Measurements from ENCODE around the gene C1orf21. TPM values are rescaled to one million over a fixed set of nuclear protein-coding genes. Genes with fewer than 3 reads are reported as not detected.
"Not testable (repeated sequence)": the region's sequence is repeated elsewhere in the genome, so short reads cannot be mapped to it uniquely, and the experiment has no call there.

The C1orf21 gene, protein sequence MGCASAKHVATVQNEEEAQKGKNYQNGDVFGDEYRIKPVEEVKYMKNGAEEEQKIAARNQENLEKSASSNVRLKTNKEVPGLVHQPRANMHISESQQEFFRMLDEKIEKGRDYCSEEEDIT
- total RNA-seq (10 to 100 TPM; 52.5 to 75.3 TPM), polyA plus RNA-seq (ENCODE audit: insufficient read length in 6 of 6) (10 to 100 TPM; 37.0 to 53.7 (median 42.8) TPM)
- long read RNA-seq, donor 1, full-length matches to known transcripts, result 27 of 32 reads
- long read RNA-seq, donor 1, partial matches to known transcripts, result 5 of 32 reads
- long read RNA-seq, donor 1, other reads (novel, unspliced or antisense), result 0 of 32 reads
- long read RNA-seq, donor 2, full-length matches to known transcripts, result 19 of 25 reads
- long read RNA-seq, donor 2, partial matches to known transcripts, result 6 of 25 reads
- long read RNA-seq, donor 2, other reads (novel, unspliced or antisense), result 0 of 25 reads
- long read RNA-seq, donor 3, full-length matches to known transcripts, result 15 of 15 reads
- long read RNA-seq, donor 3, partial matches to known transcripts, result 0 of 15 reads
- long read RNA-seq, donor 3, other reads (novel, unspliced or antisense), result 0 of 15 reads
- long read RNA-seq, donor 4, full-length matches to known transcripts, result 17 of 52 reads
- long read RNA-seq, donor 4, partial matches to known transcripts, result 26 of 52 reads
- long read RNA-seq, donor 4, other reads (novel, unspliced or antisense), result 9 of 52 reads
- long read RNA-seq, donor 5, full-length matches to known transcripts, result 25 of 25 reads
- long read RNA-seq, donor 5, partial matches to known transcripts, result 0 of 25 reads
- long read RNA-seq, donor 5, other reads (novel, unspliced or antisense), result 0 of 25 reads
- long read RNA-seq, donor 6, full-length matches to known transcripts, result 21 of 29 reads
- long read RNA-seq, donor 6, partial matches to known transcripts, result 8 of 29 reads
- long read RNA-seq, donor 6, other reads (novel, unspliced or antisense), result 0 of 29 reads
- long read RNA-seq, donor 7, full-length matches to known transcripts, result 14 of 14 reads
- long read RNA-seq, donor 7, partial matches to known transcripts, result 0 of 14 reads
- long read RNA-seq, donor 7, other reads (novel, unspliced or antisense), result 0 of 14 reads
- long read RNA-seq, donor 8, full-length matches to known transcripts, result 13 of 13 reads
- long read RNA-seq, donor 8, partial matches to known transcripts, result 0 of 13 reads
- long read RNA-seq, donor 8, other reads (novel, unspliced or antisense), result 0 of 13 reads
- long read RNA-seq, donor 9, result 0 reads
- long read RNA-seq, donor 10, full-length matches to known transcripts, result 7 of 10 reads
- long read RNA-seq, donor 10, partial matches to known transcripts, result 3 of 10 reads
- long read RNA-seq, donor 10, other reads (novel, unspliced or antisense), result 0 of 10 reads
- long read RNA-seq, donor 11, full-length matches to known transcripts, result 32 of 32 reads
- long read RNA-seq, donor 11, partial matches to known transcripts, result 0 of 32 reads
- long read RNA-seq, donor 11, other reads (novel, unspliced or antisense), result 0 of 32 reads
- long read RNA-seq, donor 12, full-length matches to known transcripts, result 21 of 21 reads
- long read RNA-seq, donor 12, partial matches to known transcripts, result 0 of 21 reads
- long read RNA-seq, donor 12, other reads (novel, unspliced or antisense), result 0 of 21 reads

- peak within 1 kb of the TSS; percentile 71 to 85 for H3K27ac ChIP-seq
- DNase-seq (peak; percentile 88 to 95 (median 92)), ATAC-seq (peak; percentile 96)
- peaks cover 4 to 35% of the 10 kb centered on the region in 2 donors for H3K4me1 ChIP-seq
- H3K27me3 ChIP-seq, result peaks cover 0 to 33% of the 10 kb centered on the region in 2 donors
- peak within 1 kb of the TSS; percentile 78 to 86 for H3K4me3 ChIP-seq
- intact Hi-C loops (cut with DNase I), result no loop called here
- no peak for TF ChIP-seq CTCF (IDR thresholded peaks at IDR 0.05)
- H3K36me3 ChIP-seq, result no peaks in the 10 kb centered on the region
- H3K9me3 ChIP-seq, result no peaks in the 10 kb centered on the region
Observed at GRCh38 chr1:184386312-184387068, at the start of gene C1orf21. Gene C1orf21, plus strand, starts transcription at chr1:184387029. Its CDS starts 90,481 bp downstream, at chr1:184477510.

GRCh38 chr1:184337865-184338264, 49.0 kb upstream of the C1orf21 start:
- H3K36me3 ChIP-seq; H3K4me1 ChIP-seq; H3K4me3 ChIP-seq; H3K9me3 ChIP-seq; intact Hi-C loops (cut with DNase I); DNase-seq; ATAC-seq; H3K27me3 ChIP-seq; H3K27ac ChIP-seq: not testable (repeated sequence)

DNA sequence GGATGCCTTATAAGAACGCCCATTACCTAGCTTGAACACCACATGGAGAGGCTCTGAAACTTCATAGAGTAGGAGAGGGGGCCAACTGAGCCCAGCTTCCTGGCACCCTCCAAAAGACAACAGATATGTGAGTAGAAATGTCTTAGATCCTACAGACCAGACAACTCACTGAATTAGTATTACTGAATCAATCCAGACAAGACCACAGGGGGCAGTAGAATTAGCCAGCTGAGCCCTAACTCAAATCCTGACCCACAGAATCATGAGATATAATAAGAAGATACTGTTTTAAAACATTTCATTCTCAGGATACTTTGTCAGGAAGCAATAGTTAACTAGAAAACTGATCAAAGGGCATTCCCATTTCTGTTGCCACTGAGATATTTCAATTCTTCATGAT, 45.8 kb upstream of the C1orf21 start:
- H3K4me1 ChIP-seq, result no peaks in the 10 kb centered on the region
- no peak for TF ChIP-seq CTCF (IDR thresholded peaks at IDR 0.05)
- intact Hi-C loops (cut with DNase I), result no loop called here
- no peak for ATAC-seq
- H3K9me3 ChIP-seq, result peaks cover 0 to 4% of the 10 kb centered on the region in 2 donors
- H3K4me3 ChIP-seq, result no peak overlapping the region
- H3K27ac ChIP-seq, result no peak overlapping the region
- no peaks in the 10 kb centered on the region for H3K36me3 ChIP-seq
- no peaks in the 10 kb centered on the region for H3K27me3 ChIP-seq
- DNase-seq, result no peak

DNA sequence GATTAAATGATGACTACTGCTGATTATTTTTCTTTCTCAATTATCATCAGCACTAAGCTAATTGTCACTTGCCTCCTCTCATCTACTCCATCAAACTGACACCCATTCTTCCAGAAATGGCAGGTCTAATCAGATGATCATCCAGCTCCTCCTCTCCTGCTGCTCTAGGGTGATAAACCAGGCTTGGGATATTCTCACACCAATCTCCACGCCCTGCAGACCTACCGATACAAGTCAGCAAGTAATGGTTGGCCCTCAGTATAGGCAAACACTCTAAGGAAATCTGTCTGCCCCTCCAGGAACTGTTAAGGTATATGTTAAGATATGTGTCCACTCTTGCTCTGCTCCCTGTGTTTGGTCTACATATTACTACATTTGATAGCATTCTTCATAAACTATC, 36.3 kb upstream of the C1orf21 start:
- Histone ChIP-seq H3K4me1 (no peaks in the 10 kb centered on the region), H3K27ac (no peak overlapping the region), H3K36me3 (no peaks in the 10 kb centered on the region), H3K27me3 (no peaks in the 10 kb centered on the region), H3K4me3 (no peak overlapping the region), H3K9me3 (no peaks in the 10 kb centered on the region)
- no peak for ATAC-seq
- intact Hi-C loops (cut with DNase I), result no loop called here
- DNase-seq, result no peak
- no peak for TF ChIP-seq CTCF (IDR thresholded peaks at IDR 0.05)

Data from left lung (tissue), 14 donors.